ENCODE measurements around the gene PAK4. TPM values are rescaled to one million over a fixed set of nuclear protein-coding genes. Genes with fewer than 3 reads are reported as not detected.

The PAK4 gene
- total and polyA plus RNA-seq, 9 of the 15 experiments (the other 6 are each of a cell fraction or from before 2014, with no cell fraction given): 0.21 to 33.5 (median 5.8) TPM

DNA sequence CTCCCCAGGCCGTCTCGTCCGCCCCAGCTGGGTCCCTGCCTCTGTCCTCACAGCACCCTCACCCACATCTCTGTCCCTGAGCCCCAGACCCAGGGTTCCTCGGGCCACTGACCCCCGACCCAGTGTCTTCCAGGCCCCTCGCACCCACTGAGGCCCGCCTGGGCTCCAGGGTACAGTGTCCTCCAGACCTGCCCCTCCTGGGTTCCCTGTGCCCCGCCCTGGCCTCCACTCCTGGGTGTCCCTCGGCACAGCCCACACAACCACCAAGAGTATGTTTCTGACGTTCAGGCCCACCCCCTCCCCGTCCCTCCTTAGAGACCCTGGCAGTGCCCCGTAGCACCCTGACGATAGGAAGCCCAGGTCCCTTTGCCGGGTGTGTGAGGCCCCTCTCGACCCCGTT is 48.6 kb downstream of the PAK4 start:
- no peak overlapping the region for H2AFZ ChIP-seq (ENCODE audit: low read depth, low read length)
- no peak for TF ChIP-seq ZFPM2 (CRISPR knock-in tag; IDR thresholded peaks at IDR 0.05)
- TF ChIP-seq PCBP1 (IDR thresholded peaks at IDR 0.05; ENCODE audit: low read depth, low read length, poor library complexity, severe bottlenecking): no peak
- TF ChIP-seq, protein P1, sequence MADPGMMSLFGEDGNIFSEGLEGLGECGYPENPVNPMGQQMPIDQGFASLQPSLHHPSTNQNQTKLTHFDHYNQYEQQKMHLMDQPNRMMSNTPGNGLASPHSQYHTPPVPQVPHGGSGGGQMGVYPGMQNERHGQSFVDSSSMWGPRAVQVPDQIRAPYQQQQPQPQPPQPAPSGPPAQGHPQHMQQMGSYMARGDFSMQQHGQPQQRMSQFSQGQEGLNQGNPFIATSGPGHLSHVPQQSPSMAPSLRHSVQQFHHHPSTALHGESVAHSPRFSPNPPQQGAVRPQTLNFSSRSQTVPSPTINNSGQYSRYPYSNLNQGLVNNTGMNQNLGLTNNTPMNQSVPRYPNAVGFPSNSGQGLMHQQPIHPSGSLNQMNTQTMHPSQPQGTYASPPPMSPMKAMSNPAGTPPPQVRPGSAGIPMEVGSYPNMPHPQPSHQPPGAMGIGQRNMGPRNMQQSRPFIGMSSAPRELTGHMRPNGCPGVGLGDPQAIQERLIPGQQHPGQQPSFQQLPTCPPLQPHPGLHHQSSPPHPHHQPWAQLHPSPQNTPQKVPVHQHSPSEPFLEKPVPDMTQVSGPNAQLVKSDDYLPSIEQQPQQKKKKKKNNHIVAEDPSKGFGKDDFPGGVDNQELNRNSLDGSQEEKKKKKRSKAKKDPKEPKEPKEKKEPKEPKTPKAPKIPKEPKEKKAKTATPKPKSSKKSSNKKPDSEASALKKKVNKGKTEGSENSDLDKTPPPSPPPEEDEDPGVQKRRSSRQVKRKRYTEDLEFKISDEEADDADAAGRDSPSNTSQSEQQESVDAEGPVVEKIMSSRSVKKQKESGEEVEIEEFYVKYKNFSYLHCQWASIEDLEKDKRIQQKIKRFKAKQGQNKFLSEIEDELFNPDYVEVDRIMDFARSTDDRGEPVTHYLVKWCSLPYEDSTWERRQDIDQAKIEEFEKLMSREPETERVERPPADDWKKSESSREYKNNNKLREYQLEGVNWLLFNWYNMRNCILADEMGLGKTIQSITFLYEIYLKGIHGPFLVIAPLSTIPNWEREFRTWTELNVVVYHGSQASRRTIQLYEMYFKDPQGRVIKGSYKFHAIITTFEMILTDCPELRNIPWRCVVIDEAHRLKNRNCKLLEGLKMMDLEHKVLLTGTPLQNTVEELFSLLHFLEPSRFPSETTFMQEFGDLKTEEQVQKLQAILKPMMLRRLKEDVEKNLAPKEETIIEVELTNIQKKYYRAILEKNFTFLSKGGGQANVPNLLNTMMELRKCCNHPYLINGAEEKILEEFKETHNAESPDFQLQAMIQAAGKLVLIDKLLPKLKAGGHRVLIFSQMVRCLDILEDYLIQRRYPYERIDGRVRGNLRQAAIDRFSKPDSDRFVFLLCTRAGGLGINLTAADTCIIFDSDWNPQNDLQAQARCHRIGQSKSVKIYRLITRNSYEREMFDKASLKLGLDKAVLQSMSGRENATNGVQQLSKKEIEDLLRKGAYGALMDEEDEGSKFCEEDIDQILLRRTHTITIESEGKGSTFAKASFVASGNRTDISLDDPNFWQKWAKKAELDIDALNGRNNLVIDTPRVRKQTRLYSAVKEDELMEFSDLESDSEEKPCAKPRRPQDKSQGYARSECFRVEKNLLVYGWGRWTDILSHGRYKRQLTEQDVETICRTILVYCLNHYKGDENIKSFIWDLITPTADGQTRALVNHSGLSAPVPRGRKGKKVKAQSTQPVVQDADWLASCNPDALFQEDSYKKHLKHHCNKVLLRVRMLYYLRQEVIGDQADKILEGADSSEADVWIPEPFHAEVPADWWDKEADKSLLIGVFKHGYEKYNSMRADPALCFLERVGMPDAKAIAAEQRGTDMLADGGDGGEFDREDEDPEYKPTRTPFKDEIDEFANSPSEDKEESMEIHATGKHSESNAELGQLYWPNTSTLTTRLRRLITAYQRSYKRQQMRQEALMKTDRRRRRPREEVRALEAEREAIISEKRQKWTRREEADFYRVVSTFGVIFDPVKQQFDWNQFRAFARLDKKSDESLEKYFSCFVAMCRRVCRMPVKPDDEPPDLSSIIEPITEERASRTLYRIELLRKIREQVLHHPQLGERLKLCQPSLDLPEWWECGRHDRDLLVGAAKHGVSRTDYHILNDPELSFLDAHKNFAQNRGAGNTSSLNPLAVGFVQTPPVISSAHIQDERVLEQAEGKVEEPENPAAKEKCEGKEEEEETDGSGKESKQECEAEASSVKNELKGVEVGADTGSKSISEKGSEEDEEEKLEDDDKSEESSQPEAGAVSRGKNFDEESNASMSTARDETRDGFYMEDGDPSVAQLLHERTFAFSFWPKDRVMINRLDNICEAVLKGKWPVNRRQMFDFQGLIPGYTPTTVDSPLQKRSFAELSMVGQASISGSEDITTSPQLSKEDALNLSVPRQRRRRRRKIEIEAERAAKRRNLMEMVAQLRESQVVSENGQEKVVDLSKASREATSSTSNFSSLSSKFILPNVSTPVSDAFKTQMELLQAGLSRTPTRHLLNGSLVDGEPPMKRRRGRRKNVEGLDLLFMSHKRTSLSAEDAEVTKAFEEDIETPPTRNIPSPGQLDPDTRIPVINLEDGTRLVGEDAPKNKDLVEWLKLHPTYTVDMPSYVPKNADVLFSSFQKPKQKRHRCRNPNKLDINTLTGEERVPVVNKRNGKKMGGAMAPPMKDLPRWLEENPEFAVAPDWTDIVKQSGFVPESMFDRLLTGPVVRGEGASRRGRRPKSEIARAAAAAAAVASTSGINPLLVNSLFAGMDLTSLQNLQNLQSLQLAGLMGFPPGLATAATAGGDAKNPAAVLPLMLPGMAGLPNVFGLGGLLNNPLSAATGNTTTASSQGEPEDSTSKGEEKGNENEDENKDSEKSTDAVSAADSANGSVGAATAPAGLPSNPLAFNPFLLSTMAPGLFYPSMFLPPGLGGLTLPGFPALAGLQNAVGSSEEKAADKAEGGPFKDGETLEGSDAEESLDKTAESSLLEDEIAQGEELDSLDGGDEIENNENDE (IDR thresholded peaks at IDR 0.05; ENCODE audit: low read depth, low read length): no peak
- no peak for TF ChIP-seq NFE2L1 (tag; IDR thresholded peaks at IDR 0.05; ENCODE audit: borderline replicate concordance, low read depth)
- TF ChIP-seq FOXM1 (IDR thresholded peaks at IDR 0.05; ENCODE audit: low read depth): no peak
- no peak for TF ChIP-seq FOXM1 (CRISPR knock-in tag; IDR thresholded peaks at IDR 0.05; ENCODE audit: low read depth)
- H4K20me1 ChIP-seq (replicated peaks; ENCODE audit: control insufficient read depth, insufficient read depth, low read length): no peaks in the 10 kb centered on the region; the same call in 1 of the 2 replicates
- no peak overlapping the region for H3K27ac ChIP-seq (ENCODE audit: extremely low read depth, low read depth, low read length)
- H3K4me3 ChIP-seq: no peak overlapping the region
- no peaks in the 10 kb centered on the region for H3K9me1 ChIP-seq (ENCODE audit: control insufficient read depth, insufficient read depth, low read length)
- ChIA-PET POLR2A (interaction anchor here (0.6 kb wide), 1 partner anchor 230 kb away, joined by 5 read pairs; no protein-coding TSS in a partner anchor), CTCF (ENCODE audit: low intra/inter-chr PET ratio) (no interaction called here)
- intact Hi-C loops (cut with micrococcal nuclease) (no loop called here), in situ Hi-C loops (cut with MboI) (no loop called here)
- no peak overlapping the region for H3K4me2 ChIP-seq (ENCODE audit: insufficient read depth, low read length)
- WGBS (ENCODE audit: insufficient coverage, low coverage, missing lambda C conversion rate): 88% methylated on average over 13 of the region's 16 CpGs
- no peaks in the 10 kb centered on the region for H3K27me3 ChIP-seq (ENCODE audit: control insufficient read depth in 2 of 2, insufficient read depth in 2 of 2, low read length in 2 of 2)
- FAIRE-seq (no peak), ATAC-seq (no peak), DNase-seq (ENCODE audit: extremely low read depth in 1 of 4, low spot score in 3 of 4) (no peak)
- no peaks in the 10 kb centered on the region for H3K9me3 ChIP-seq (replicated peaks; ENCODE audit: control insufficient read depth, insufficient read depth, low read depth, low read length)
- no peak overlapping the region for H3K9ac ChIP-seq (ENCODE audit: insufficient read depth in 1 of 2, low read depth in 2 of 2, low read length in 2 of 2)
- no peaks in the 10 kb centered on the region for H3K79me2 ChIP-seq (ENCODE audit: control insufficient read depth, insufficient read depth, low read length)
- no TSS peak for BruUV-seq (replicated peaks)
- H3K36me3 ChIP-seq (ENCODE audit: control insufficient read depth, insufficient read depth, low read length): peaks cover 60% of the 10 kb centered on the region; the same call in 1 of the 3 replicates
- peaks cover 0 to 33% of the 10 kb centered on the region in 2 experiments; a peak in 2 of 5 replicates for H3K4me1 ChIP-seq (replicated peaks in 1 of 2; ENCODE audit: control insufficient read depth in 2 of 2, insufficient read depth in 2 of 2, low read length in 2 of 2)
